Loucy (cell line): ENCODE results near the gene FTO.

ENCODE experiments used
- H2AFZ ChIP-seq: fragments of 200-600 bp; sonication (generic); 2 replicates; pipeline ENCODE4 v1.6.0; 2016; ENCODE audit warnings: antibody characterized with exemption, mild to moderate bottlenecking, low read length, moderate library complexity
- H3F3A ChIP-seq: fragments of 200-600 bp; 2 replicates; pipeline ENCODE4 v1.6.0; 2016; ENCODE audit warnings: antibody characterized with exemption, low read depth, mild to moderate bottlenecking
- H3K27me3 ChIP-seq: fragments of 200-600 bp; sonication (generic); 2 replicates; pipeline ENCODE4 v1.6.1; 2014; ENCODE audit warnings: low read length, mild to moderate bottlenecking; ENCODE audit not compliant: insufficient read depth, poor library complexity, severe bottlenecking
- H3K36me3 ChIP-seq: fragments of 200-600 bp; sonication (generic); 2 replicates; pipeline ENCODE4 v1.6.1; 2016; ENCODE audit warnings: low read length; ENCODE audit not compliant: insufficient read depth
- H3K4me1 ChIP-seq: fragments of 200-600 bp; sonication (generic); 2 replicates; pipeline ENCODE4 v1.5.1; 2014; ENCODE audit warnings: low read length, mild to moderate bottlenecking; ENCODE audit not compliant: insufficient read depth, poor library complexity, severe bottlenecking
- H3K4me2 ChIP-seq: fragments of 200-600 bp; sonication (generic); 2 replicates; pipeline ENCODE4 v1.6.0; 2014; ENCODE audit warnings: antibody characterized with exemption, low read length, low read depth, mild to moderate bottlenecking; ENCODE audit not compliant: poor library complexity, severe bottlenecking
- H3K4me3 ChIP-seq: fragments of 200-600 bp; sonication (generic); 2 replicates; pipeline ENCODE4 v1.5.1; 2014; ENCODE audit warnings: low read length, mild to moderate bottlenecking, mixed read lengths; ENCODE audit not compliant: poor library complexity, severe bottlenecking
- H3K79me2 ChIP-seq: fragments of 200-600 bp; sonication (generic); 2 replicates; pipeline ENCODE4 v1.6.1; 2014; ENCODE audit warnings: low read length; ENCODE audit not compliant: insufficient read depth
- H3K9ac ChIP-seq: fragments of 200-600 bp; sonication (generic); 2 replicates; pipeline ENCODE4 v1.6.0; 2014; ENCODE audit warnings: mild to moderate bottlenecking, low read depth, low read length, moderate library complexity; ENCODE audit not compliant: poor library complexity, severe bottlenecking
- H3K9me2 ChIP-seq: fragments of 200-600 bp; sonication (generic); replicated peaks from 2 replicates; pipeline ENCODE4 v1.6.1; 2016; ENCODE audit warnings: low read depth, low read length, mixed read lengths
- H3K9me3 ChIP-seq: fragments of 200-600 bp; sonication (generic); 2 replicates; pipeline ENCODE4 v1.6.1; 2014; ENCODE audit warnings: mild to moderate bottlenecking, antibody characterized with exemption, low read length, low read depth; ENCODE audit not compliant: insufficient read depth
- H4K20me1 ChIP-seq: fragments of 200-600 bp; sonication (generic); 2 replicates; pipeline ENCODE4 v1.6.0; 2014; ENCODE audit warnings: antibody characterized with exemption, low read length, mild to moderate bottlenecking; ENCODE audit not compliant: insufficient read depth, poor library complexity, severe bottlenecking
- CTCF ChIP-seq: fragments of 200-600 bp; sonication (generic); conservative IDR thresholded peaks from 2 replicates; pipeline ENCODE4 v1.5.1; 2014; ENCODE audit warnings: mild to moderate bottlenecking, antibody characterized with exemption, low read length
- EZH2phosphoT487 ChIP-seq: fragments of 200-600 bp; IDR thresholded peaks from 2 replicates; pipeline ENCODE4 v1.6.1; 2018; ENCODE audit warnings: antibody characterized with exemption, mild to moderate bottlenecking, moderate library complexity, borderline replicate concordance

Gene FTO

GRCh38 chr16:54193013-54193664 lies 489.2 kb downstream of the FTO start:
- no peak for TF ChIP-seq CTCF
- no peak for TF ChIP-seq EZH2phosphoT487

GRCh38 chr16:54193665-54194333 lies 489.8 kb downstream of the FTO start:
- H3K4me3 ChIP-seq: no peak overlapping the region
- no peaks in the 10 kb centered on the region for H3K36me3 ChIP-seq

More at GRCh38 chr16:54193013-54193664, 489.2 kb downstream of the FTO start:
- H3K4me3 ChIP-seq: no peak overlapping the region
- H3K36me3 ChIP-seq: no peaks in the 10 kb centered on the region
- H3F3A ChIP-seq: no peaks in the 10 kb centered on the region
- no peak overlapping the region for H3K4me2 ChIP-seq
- no peaks in the 10 kb centered on the region for H3K9me3 ChIP-seq
- no peak overlapping the region for H3K9ac ChIP-seq
- H2AFZ ChIP-seq: peak overlapping the region; percentile 77
- peaks cover 2% of the 10 kb centered on the region for H3K4me1 ChIP-seq
- no peaks in the 10 kb centered on the region for H4K20me1 ChIP-seq
- H3K79me2 ChIP-seq: no peaks in the 10 kb centered on the region
- no peaks in the 10 kb centered on the region for H3K27me3 ChIP-seq
- H3K9me2 ChIP-seq: no peaks in the 10 kb centered on the region

GRCh38 chr16:54194334-54194743 lies 490.4 kb downstream of the FTO start:
- TF ChIP-seq EZH2phosphoT487 (no peak), CTCF (no peak)

More at GRCh38 chr16:54193665-54194333, 489.8 kb downstream of the FTO start:
- Histone ChIP-seq H2AFZ (peak overlapping the region; percentile 77), H3K9me2 (no peaks in the 10 kb centered on the region), H3K9me3 (no peaks in the 10 kb centered on the region), H4K20me1 (no peaks in the 10 kb centered on the region), H3K79me2 (no peaks in the 10 kb centered on the region), H3K4me1 (peaks cover 2% of the 10 kb centered on the region), H3K4me2 (no peak overlapping the region), H3K27me3 (no peaks in the 10 kb centered on the region), H3F3A (no peaks in the 10 kb centered on the region), H3K9ac (no peak overlapping the region)
- peak; percentile 86 for TF ChIP-seq CTCF
- TF ChIP-seq EZH2phosphoT487: no peak

More at GRCh38 chr16:54194334-54194743, 490.4 kb downstream of the FTO start:
- H2AFZ ChIP-seq: no peak overlapping the region
- H3K4me2 ChIP-seq: no peak overlapping the region
- H3K4me1 ChIP-seq: peaks cover 2% of the 10 kb centered on the region
- H3K9me3 ChIP-seq: no peaks in the 10 kb centered on the region
- H3K9ac ChIP-seq: no peak overlapping the region
- H3F3A ChIP-seq: no peaks in the 10 kb centered on the region
- H3K79me2 ChIP-seq: no peaks in the 10 kb centered on the region
- no peaks in the 10 kb centered on the region for H3K36me3 ChIP-seq
- H3K9me2 ChIP-seq: no peaks in the 10 kb centered on the region
- H4K20me1 ChIP-seq: no peaks in the 10 kb centered on the region
- H3K27me3 ChIP-seq: no peaks in the 10 kb centered on the region
- no peak overlapping the region for H3K4me3 ChIP-seq
